Trophoblast cell (in vitro differentiated cells and primary cell): ENCODE data around the gene EEF1A2.

Experiments
- DNase-seq, 2 donors: peaks; one replicate each; pipeline ENCODE4 v3.0.0-alpha.2; 2016
- H2AFZ ChIP-seq: 2 replicates; pipeline ENCODE4 v1.6.1; 2013; ENCODE audit warnings: low read length, moderate library complexity, mild to moderate bottlenecking; ENCODE audit not compliant: insufficient read depth, poor library complexity
- H2AK5ac ChIP-seq: 2 replicates; pipeline ENCODE4 v1.6.1; 2013; ENCODE audit warnings: mild to moderate bottlenecking, low read length
- H2BK120ac ChIP-seq: 2 replicates; pipeline ENCODE4 v1.6.1; 2013; ENCODE audit warnings: low read length, mild to moderate bottlenecking, moderate library complexity; ENCODE audit not compliant: insufficient read depth, poor library complexity
- H2BK12ac ChIP-seq: 2 replicates; pipeline ENCODE4 v1.6.1; 2013; ENCODE audit warnings: mild to moderate bottlenecking, low read length, moderate library complexity
- H2BK5ac ChIP-seq: 2 replicates; pipeline ENCODE4 v1.6.1; 2013; ENCODE audit warnings: low read length, low read depth, moderate library complexity, mild to moderate bottlenecking; ENCODE audit not compliant: poor library complexity
- H3K14ac ChIP-seq: 2 replicates; pipeline ENCODE4 v1.6.1; 2013; ENCODE audit warnings: mild to moderate bottlenecking, low read length
- H3K18ac ChIP-seq: 2 replicates; pipeline ENCODE4 v1.6.1; 2013; ENCODE audit warnings: mild to moderate bottlenecking, low read length
- H3K23ac ChIP-seq: 2 replicates; pipeline ENCODE4 v1.6.1; 2013; ENCODE audit warnings: low read length
- H3K27ac ChIP-seq: 2 replicates; pipeline ENCODE4 v1.5.1; 2013; ENCODE audit warnings: low read depth, mild to moderate bottlenecking, inconsistent platforms, low read length, moderate library complexity
- H3K27me3 ChIP-seq: 2 replicates; pipeline ENCODE4 v1.6.1; 2013; ENCODE audit warnings: inconsistent platforms, mild to moderate bottlenecking, low read length, moderate library complexity; ENCODE audit not compliant: insufficient read depth
- H3K36me3 ChIP-seq, 2 experiments: 1 replicate in 1 of 2; 2 replicates in 1 of 2; pipeline ENCODE4 v1.6.1; 2013; ENCODE audit warnings: low read length in 2 of 2, mild to moderate bottlenecking in 2 of 2, moderate library complexity in 1 of 2; ENCODE audit not compliant: insufficient read depth in 2 of 2, control insufficient read depth in 1 of 2
- H3K4ac ChIP-seq: 2 replicates; pipeline ENCODE4 v1.6.1; 2013; ENCODE audit warnings: low read depth, mild to moderate bottlenecking, low read length, moderate library complexity
- H3K4me1 ChIP-seq, 2 experiments: 1 replicate in 1 of 2; 2 replicates in 1 of 2; pipeline ENCODE4 v1.6.1; 2013; ENCODE audit warnings: low read length in 2 of 2, mild to moderate bottlenecking in 2 of 2, moderate library complexity in 1 of 2; ENCODE audit not compliant: insufficient read depth in 2 of 2, control insufficient read depth in 1 of 2
- H3K4me2 ChIP-seq: 2 replicates; pipeline ENCODE4 v1.6.1; 2013; ENCODE audit warnings: inconsistent platforms, mild to moderate bottlenecking, low read length, moderate library complexity
- H3K4me3 ChIP-seq: 2 replicates; pipeline ENCODE4 v1.5.1; 2013; ENCODE audit warnings: mild to moderate bottlenecking, low read depth, low read length, inconsistent platforms
- H3K79me1 ChIP-seq: one replicate; pipeline ENCODE4 v1.6.1; 2013; ENCODE audit warnings: low read length
- H3K79me2 ChIP-seq: 2 replicates; pipeline ENCODE4 v1.6.1; 2013; ENCODE audit warnings: low read length, mild to moderate bottlenecking; ENCODE audit not compliant: control insufficient read depth, insufficient read depth, poor library complexity
- H3K9ac ChIP-seq: 2 replicates; pipeline ENCODE4 v1.6.1; 2013; ENCODE audit warnings: mild to moderate bottlenecking, low read length
- H3K9me3 ChIP-seq: 2 replicates; pipeline ENCODE4 v1.6.1; 2013; ENCODE audit warnings: low read depth, mild to moderate bottlenecking, control low read depth, inconsistent platforms, low read length; ENCODE audit not compliant: insufficient read depth
- H4K12ac ChIP-seq: 2 replicates; pipeline ENCODE4 v1.6.1; 2013; ENCODE audit warnings: low read depth, mild to moderate bottlenecking, low read length, moderate library complexity
- H4K8ac ChIP-seq: 2 replicates; pipeline ENCODE4 v1.6.1; 2013; ENCODE audit warnings: low read depth, mild to moderate bottlenecking, low read length, moderate library complexity
- H4K91ac ChIP-seq: one replicate; pipeline ENCODE4 v1.6.1; 2013; ENCODE audit warnings: low read depth, mild to moderate bottlenecking, low read length, moderate library complexity
- WGBS: extraction: QIAGEN DNeasy Blood & Tissue Kit; methylation state at CpG from one replicate; pipeline ENCODE4 v1.1.7; 2013; ENCODE audit warnings: missing lambda C conversion rate; ENCODE audit not compliant: insufficient read length, insufficient coverage; ENCODE audit errors: extremely low coverage; 5-methylcytosine and 5-hydroxymethylcytosine counted together

Gene EEF1A2

DNA sequence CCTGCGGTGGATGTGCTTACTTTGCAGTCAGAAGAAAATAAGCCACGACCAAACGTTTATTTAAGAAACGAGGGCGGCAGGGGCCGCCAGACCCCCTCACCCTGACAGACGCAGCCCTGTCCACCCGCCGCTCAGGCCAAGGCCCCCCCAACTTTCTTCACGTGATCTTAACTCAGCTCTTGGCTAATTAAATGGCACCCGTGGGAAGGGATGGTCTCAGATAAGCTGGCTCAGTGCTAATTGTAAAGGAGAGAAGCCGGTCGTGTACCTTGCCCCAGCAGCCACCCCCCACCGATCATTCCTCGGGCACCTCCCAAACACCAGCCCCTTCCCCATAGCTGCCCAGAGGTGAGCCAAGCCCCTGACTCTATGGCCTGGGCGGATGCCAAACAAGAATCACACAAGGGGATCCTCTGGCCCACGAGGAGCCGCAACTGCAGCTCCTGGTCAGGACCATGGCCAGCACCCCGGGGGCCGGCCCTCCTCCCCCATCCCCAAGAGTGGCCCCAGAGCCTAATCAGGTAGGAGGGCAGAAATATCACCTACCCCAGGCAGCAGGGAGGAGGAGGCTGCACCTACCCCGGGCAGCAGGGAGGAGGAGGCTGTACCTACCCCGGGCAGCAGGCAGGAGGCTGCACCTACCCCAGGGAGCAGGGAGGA, 37.6 kb downstream of the EEF1A2 start:
- Histone ChIP-seq H3K18ac (no peak overlapping the region), H2BK12ac (no peak overlapping the region), H3K4me2 (no peak overlapping the region), H3K9ac (no peak overlapping the region), H3K4ac (no peak overlapping the region), H3K79me2 (no peaks in the 10 kb centered on the region), H3K4me3 (no peak overlapping the region), H3K27ac (no peak overlapping the region), H4K12ac (no peak overlapping the region), H2AFZ (no peak overlapping the region), H3K14ac (no peak overlapping the region), H2BK120ac (no peak overlapping the region), H3K4me1 (no peaks in the 10 kb centered on the region), H3K23ac (no peak overlapping the region), H4K8ac (no peak overlapping the region), H3K27me3 (no peaks in the 10 kb centered on the region), H3K79me1 (no peaks in the 10 kb centered on the region), H3K36me3 (no peaks in the 10 kb centered on the region), H2AK5ac (no peak overlapping the region), H2BK5ac (no peak overlapping the region), H4K91ac (no peak overlapping the region), H3K9me3 (peaks cover 1% of the 10 kb centered on the region)
- no CpG with 5 or more reads among the region's 22 CpGs for WGBS
- peak in 1 of 2 donors; percentile 27 for DNase-seq

DNA sequence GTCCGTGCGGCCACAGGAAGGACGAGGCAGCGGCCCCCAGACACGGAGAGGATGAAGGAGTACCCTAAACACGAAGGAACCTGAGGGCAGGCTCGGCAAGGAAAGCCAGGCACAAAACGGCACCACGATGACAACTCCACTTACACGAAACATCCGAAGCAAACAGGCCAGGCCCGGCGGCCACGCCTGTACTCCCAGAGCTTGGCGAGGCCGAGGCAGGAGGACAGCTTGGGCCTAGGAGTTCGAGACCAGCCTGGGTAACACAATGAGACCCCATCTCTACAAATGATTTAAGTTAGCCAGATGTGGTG, 39.9 kb downstream of the EEF1A2 start:
- Histone ChIP-seq H2BK5ac (no peak overlapping the region), H3K4ac (no peak overlapping the region), H3K4me1 (no peaks in the 10 kb centered on the region), H3K4me2 (no peak overlapping the region), H3K14ac (no peak overlapping the region), H4K12ac (no peak overlapping the region), H3K79me1 (no peaks in the 10 kb centered on the region), H3K9ac (no peak overlapping the region), H3K27me3 (no peaks in the 10 kb centered on the region), H3K79me2 (no peaks in the 10 kb centered on the region), H4K8ac (no peak overlapping the region), H2AK5ac (no peak overlapping the region), H3K4me3 (no peak overlapping the region), H3K36me3 (no peaks in the 10 kb centered on the region), H3K9me3 (peaks cover 1% of the 10 kb centered on the region), H2BK12ac (no peak overlapping the region), H3K23ac (no peak overlapping the region), H3K27ac (no peak overlapping the region), H3K18ac (no peak overlapping the region), H2AFZ (no peak overlapping the region), H2BK120ac (no peak overlapping the region), H4K91ac (no peak overlapping the region)
- no peak for DNase-seq
- no CpG with 5 or more reads among the region's 17 CpGs for WGBS

DNA sequence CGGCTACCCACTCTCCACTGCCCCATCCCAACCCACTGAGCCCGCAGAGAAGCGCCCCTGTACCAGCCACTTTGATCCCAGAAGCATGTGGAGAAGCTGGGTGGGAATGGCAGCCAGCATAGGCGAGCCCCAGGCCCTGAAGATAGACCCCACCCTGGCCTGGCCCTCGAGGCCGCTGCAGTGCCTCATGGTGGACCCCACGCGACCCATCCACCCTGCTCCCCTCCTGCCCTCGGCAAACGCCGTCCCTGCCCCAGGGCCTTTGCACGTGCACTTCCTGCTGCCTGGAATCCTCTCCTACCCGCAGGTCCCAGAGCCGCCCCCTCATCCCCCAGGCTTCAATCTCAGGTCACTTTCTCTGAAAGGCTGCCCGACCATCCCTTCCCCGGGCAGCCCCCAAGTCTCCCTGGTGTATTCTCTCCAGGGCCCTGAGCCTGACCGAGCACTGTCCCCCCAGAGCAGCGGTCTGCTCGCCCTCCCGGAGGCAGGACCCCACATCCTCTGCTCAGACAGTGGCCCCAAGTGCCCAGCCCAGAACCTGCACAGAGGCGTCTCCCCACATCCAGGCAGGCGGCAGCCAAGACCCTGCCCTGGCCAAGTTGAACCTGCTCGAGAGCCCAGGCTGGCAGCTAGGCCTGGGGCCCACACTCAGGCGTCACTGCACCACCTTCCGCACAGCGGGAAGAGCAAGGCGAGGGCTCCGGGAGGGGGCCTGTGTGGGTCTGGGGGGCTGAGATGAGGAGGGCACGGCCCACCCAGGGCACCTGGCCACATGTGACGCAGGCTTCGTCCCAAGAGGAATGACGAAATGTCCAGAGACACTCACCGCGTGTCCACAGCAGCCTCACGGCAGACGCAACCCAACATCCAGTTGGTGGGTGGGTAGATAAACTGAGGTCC, 40.5 kb downstream of the EEF1A2 start:
- no peak overlapping the region for H3K9ac ChIP-seq
- H3K4me3 ChIP-seq = no peak overlapping the region
- no peak for DNase-seq
- no peak overlapping the region for H3K14ac ChIP-seq
- no peaks in the 10 kb centered on the region for H3K27me3 ChIP-seq
- H3K18ac ChIP-seq = no peak overlapping the region
- no peaks in the 10 kb centered on the region for H3K4me1 ChIP-seq
- H3K23ac ChIP-seq = no peak overlapping the region
- H3K27ac ChIP-seq = no peak overlapping the region
- no peaks in the 10 kb centered on the region for H3K79me2 ChIP-seq
- H2BK120ac ChIP-seq = no peak overlapping the region
- H2AFZ ChIP-seq = no peak overlapping the region
- no peak overlapping the region for H4K12ac ChIP-seq
- no peak overlapping the region for H4K91ac ChIP-seq
- H4K8ac ChIP-seq = no peak overlapping the region
- peaks cover 1% of the 10 kb centered on the region for H3K9me3 ChIP-seq
- no peak overlapping the region for H2BK5ac ChIP-seq
- no peak overlapping the region for H3K4me2 ChIP-seq
- no CpG with 5 or more reads among the region's 36 CpGs for WGBS
- H3K79me1 ChIP-seq = no peaks in the 10 kb centered on the region
- no peak overlapping the region for H2AK5ac ChIP-seq
- H2BK12ac ChIP-seq = no peak overlapping the region
- H3K36me3 ChIP-seq = no peaks in the 10 kb centered on the region
- no peak overlapping the region for H3K4ac ChIP-seq

DNA sequence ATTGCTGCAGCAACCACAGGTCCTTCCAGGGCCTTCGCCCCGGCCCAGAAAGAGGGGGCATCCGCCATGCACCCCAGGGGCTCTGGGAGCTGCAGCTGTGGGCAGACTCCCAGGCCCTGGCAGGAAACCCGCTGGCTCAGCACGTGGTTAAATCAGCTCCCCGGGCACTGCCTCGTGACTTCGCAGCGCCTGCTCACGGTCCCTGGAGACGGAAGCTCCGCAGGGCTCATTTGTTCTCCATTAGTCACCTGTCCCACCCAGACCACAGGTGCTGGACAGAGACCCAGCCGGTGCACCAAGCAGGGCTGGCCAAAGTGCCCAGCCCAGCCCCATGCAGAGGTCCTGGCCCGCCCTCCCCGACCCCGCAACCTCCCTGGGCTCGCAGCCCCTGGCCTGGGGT, 41.1 kb downstream of the EEF1A2 start:
- Histone ChIP-seq H3K27ac (no peak overlapping the region), H2BK5ac (no peak overlapping the region), H2AK5ac (no peak overlapping the region), H3K79me1 (no peaks in the 10 kb centered on the region), H4K8ac (no peak overlapping the region), H3K4ac (no peak overlapping the region), H4K12ac (no peak overlapping the region), H3K4me3 (no peak overlapping the region), H3K4me1 (no peaks in the 10 kb centered on the region), H2AFZ (no peak overlapping the region), H3K27me3 (no peaks in the 10 kb centered on the region), H3K9ac (no peak overlapping the region), H3K9me3 (no peaks in the 10 kb centered on the region), H3K18ac (no peak overlapping the region), H3K14ac (no peak overlapping the region), H3K4me2 (no peak overlapping the region), H3K79me2 (no peaks in the 10 kb centered on the region), H2BK12ac (no peak overlapping the region), H4K91ac (no peak overlapping the region), H2BK120ac (no peak overlapping the region), H3K23ac (no peak overlapping the region), H3K36me3 (no peaks in the 10 kb centered on the region)
- peak; percentile 6 to 26 for DNase-seq
- no CpG with 5 or more reads among the region's 17 CpGs for WGBS
